ENCODE data around the gene XPR1.
"Not testable (repeated sequence)": the region's sequence is repeated elsewhere in the genome, so short reads cannot be mapped to it uniquely, and the experiment has no call there.

The XPR1 gene

GRCh38 chr1:180841415-180841814, 209.6 kb downstream of the XPR1 start:
- DNase-seq (ENCODE audit: low read depth), result no peak

- no peak for DNase-seq (ENCODE audit: low read depth)
Measured at GRCh38 chr1:180842052-180842451, 210.2 kb downstream of the XPR1 start.

GRCh38 chr1:180842491-180843275, 210.9 kb downstream of the XPR1 start:
- no peak for DNase-seq (ENCODE audit: low read depth)

GRCh38 chr1:180845352-180845751, 213.5 kb downstream of the XPR1 start:
- no peak for DNase-seq (ENCODE audit: low read depth)

GRCh38 chr1:180848191-180848590, 216.4 kb downstream of the XPR1 start:
- DNase-seq (ENCODE audit: low read depth), result no peak

- DNase-seq (ENCODE audit: low read depth), result no peak
Measured at GRCh38 chr1:180849031-180849775, 217.4 kb downstream of the XPR1 start.

- DNase-seq (ENCODE audit: low read depth), result no peak
Measured at GRCh38 chr1:180851995-180852887, 220.4 kb downstream of the XPR1 start.

- DNase-seq (ENCODE audit: low read depth), result no peak
Measured at GRCh38 chr1:180854001-180854400, 222.2 kb downstream of the XPR1 start.

GRCh38 chr1:180854456-180854855, 222.6 kb downstream of the XPR1 start:
- DNase-seq (ENCODE audit: low read depth), result no peak

- DNase-seq (ENCODE audit: low read depth), result not testable (repeated sequence)
Measured at GRCh38 chr1:180857947-180858725, 226.3 kb downstream of the XPR1 start.

- no peak for DNase-seq (ENCODE audit: low read depth)
Measured at GRCh38 chr1:180859306-180859705, 227.5 kb downstream of the XPR1 start.

GRCh38 chr1:180860535-180860934, 228.7 kb downstream of the XPR1 start:
- no peak for DNase-seq (ENCODE audit: low read depth)

- DNase-seq (ENCODE audit: low read depth), result no peak
Measured at GRCh38 chr1:180862305-180862704, 230.5 kb downstream of the XPR1 start.

- DNase-seq (ENCODE audit: low read depth), result no peak
Measured at GRCh38 chr1:180863158-180863775, 231.4 kb downstream of the XPR1 start.

GRCh38 chr1:180881806-180882509, 250.1 kb downstream of the XPR1 start:
- no peak for DNase-seq (ENCODE audit: low read depth)

GRCh38 chr1:180884588-180885300, 252.9 kb downstream of the XPR1 start:
- DNase-seq (ENCODE audit: low read depth), result no peak

- DNase-seq (ENCODE audit: low read depth), result no peak
Measured at GRCh38 chr1:180886338-180886737, 254.5 kb downstream of the XPR1 start.

- no peak for DNase-seq (ENCODE audit: low read depth)
Measured at GRCh38 chr1:180887841-180888240, 256.0 kb downstream of the XPR1 start.

GRCh38 chr1:180888870-180889269, 257.0 kb downstream of the XPR1 start:
- DNase-seq (ENCODE audit: low read depth), result no peak

- DNase-seq (ENCODE audit: low read depth), result no peak
Measured at GRCh38 chr1:180889325-180889724, 257.5 kb downstream of the XPR1 start.

All from activated T-cell treated with anti-CD3 and anti-CD28 coated beads for 24 hours (primary cell).